ENCODE data around the gene CCDC32.

- TF ChIP-seq CTCF (IDR thresholded peaks at IDR 0.05; ENCODE audit: insufficient read depth, low read length) (no peak), POLR2AphosphoS5 (IDR thresholded peaks at IDR 0.05; ENCODE audit: low read depth) (no peak), GABPA (IDR thresholded peaks at IDR 0.05; ENCODE audit: low read depth) (no peak)
Measured at GRCh38 chr15:40564591-40565332, at the start of gene CCDC32.

All from HL-60 (cell line).